Measurements from ENCODE around the gene GPC5.

- TF ChIP-seq CTCF (IDR thresholded peaks at IDR 0.05; ENCODE audit: insufficient read depth, low read length, poor library complexity, severe bottlenecking), result no peak
- TF ChIP-seq EZH2phosphoT487 (conservative IDR thresholded peaks at IDR 0.05; ENCODE audit: low read length), result no peak
These were observed 27.9 kb upstream of the GPC5 start for GRCh38 chr13:91370501-91370900.

Data from SU-DHL-6 (cell line).